Retinal pigment epithelial cell (primary cell): ENCODE measurements around the gene PTPRN.
A peak's percentile ranks its signal among the peaks of the same experiment; 100 is the strongest.

ENCODE experiments used
- DNase-seq: peaks from one replicate; pipeline ENCODE4 v3.0.0-alpha.2; 2010; ENCODE audit warnings: low read depth
- H3K4me3 ChIP-seq: 2 replicates; pipeline ENCODE4 v1.5.1; 2011; ENCODE audit warnings: mild to moderate bottlenecking, low read length, control low read depth, moderate library complexity
- TF ChIP-seq, protein P1 (sequence below): conservative IDR thresholded peaks from 2 replicates; pipeline ENCODE4 v1.5.1; 2011; ENCODE audit warnings: low read depth, low read length, control low read depth, inconsistent platforms

The PTPRN gene

DNA sequence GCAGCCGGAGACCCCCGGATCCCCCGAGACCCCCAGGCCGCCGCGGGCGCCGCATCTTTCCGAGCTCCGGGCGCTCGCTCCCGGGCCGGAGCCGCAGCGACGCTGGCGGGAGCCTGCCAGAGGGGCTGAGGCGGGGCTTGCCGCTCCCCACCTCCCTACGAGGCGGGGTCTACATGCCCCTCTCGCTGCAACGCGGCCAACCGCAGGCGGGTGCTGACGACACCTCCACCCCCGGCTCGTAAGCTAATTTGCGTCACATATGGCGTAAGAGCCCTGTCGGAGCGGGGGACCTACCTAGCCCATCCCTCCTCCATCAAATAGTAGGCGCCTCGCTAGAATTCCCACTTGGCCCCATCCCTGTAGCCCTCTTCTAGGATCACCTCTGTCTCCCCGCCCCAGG, at the start of gene PTPRN:
Gene PTPRN (minus strand): TSS at position 124 of the 400 bp plus-strand sequence. CDS start 69 bp downstream, at position 55.
- H3K4me3 ChIP-seq: peak within 1 kb of the TSS; percentile 22
- TF ChIP-seq, protein P1, sequence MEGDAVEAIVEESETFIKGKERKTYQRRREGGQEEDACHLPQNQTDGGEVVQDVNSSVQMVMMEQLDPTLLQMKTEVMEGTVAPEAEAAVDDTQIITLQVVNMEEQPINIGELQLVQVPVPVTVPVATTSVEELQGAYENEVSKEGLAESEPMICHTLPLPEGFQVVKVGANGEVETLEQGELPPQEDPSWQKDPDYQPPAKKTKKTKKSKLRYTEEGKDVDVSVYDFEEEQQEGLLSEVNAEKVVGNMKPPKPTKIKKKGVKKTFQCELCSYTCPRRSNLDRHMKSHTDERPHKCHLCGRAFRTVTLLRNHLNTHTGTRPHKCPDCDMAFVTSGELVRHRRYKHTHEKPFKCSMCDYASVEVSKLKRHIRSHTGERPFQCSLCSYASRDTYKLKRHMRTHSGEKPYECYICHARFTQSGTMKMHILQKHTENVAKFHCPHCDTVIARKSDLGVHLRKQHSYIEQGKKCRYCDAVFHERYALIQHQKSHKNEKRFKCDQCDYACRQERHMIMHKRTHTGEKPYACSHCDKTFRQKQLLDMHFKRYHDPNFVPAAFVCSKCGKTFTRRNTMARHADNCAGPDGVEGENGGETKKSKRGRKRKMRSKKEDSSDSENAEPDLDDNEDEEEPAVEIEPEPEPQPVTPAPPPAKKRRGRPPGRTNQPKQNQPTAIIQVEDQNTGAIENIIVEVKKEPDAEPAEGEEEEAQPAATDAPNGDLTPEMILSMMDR: no peak
- no peak for DNase-seq

DNA sequence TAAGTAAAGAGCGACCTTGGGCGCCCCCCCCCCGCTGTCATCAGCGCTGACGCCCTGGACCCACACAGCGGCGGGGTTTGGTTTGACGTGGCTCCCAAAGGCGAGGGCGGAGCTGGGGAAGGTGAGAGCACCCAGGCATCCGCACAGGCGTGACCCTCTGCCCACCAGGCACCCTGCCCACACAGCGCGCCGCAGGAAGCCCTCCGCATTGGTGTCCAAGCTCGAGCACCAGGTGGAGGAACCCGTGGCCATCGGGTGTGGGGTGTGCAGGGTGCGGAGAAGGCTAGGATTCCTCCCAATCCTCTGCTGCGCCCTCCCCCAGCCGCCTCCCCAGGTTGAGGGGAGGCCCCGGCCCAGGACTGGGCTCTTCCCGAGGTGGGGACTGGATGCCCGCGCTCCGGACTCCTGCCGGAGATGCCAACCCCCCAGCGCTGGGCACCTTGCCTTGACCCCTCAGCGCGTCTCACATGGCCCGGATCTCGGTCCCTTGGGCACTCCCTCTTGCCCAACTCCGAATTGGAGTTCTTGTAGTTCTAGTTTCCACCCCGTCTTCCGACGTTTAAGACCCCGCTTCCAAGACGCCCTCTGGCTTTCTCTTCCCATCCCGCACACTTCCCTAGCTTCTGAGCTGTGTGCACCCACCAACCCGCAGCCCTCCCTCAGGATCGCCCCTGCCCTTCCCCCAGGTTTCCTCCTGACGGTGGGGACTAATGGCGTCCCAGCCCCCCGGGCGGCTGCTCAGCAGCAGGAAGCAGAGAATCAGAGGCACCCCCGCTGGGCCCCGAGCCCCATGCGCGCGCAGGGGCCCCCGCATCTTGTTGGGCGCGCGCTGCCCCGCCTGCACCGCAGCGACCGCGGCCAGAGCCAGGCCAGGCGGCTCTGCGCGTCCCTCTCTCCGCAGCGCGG, 49.2 kb upstream of the PTPRN start:
- TF ChIP-seq, protein P1: no peak
- no peak for DNase-seq
- H3K4me3 ChIP-seq: no peak overlapping the region

DNA sequence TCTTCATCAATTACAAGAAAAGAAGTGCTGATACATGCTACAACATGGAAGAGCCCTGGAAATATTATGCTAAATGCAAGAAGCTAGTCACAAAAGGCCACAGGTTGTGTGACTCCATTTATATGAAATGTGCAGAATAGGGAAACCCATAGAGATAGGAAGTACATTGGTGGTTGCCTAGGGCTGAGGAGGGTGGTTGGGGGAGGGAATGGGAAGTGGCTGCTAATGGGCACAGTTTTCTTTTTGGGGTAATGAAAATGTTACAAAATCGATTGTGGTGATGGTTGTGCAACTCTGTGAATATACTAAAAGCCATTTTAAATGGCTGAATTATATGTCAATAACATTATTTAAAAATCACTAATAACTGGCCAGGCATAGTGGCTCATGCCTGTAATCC, 47.6 kb upstream of the PTPRN start:
- H3K4me3 ChIP-seq: no peak overlapping the region
- DNase-seq: no peak
- TF ChIP-seq, protein P1: no peak

DNA sequence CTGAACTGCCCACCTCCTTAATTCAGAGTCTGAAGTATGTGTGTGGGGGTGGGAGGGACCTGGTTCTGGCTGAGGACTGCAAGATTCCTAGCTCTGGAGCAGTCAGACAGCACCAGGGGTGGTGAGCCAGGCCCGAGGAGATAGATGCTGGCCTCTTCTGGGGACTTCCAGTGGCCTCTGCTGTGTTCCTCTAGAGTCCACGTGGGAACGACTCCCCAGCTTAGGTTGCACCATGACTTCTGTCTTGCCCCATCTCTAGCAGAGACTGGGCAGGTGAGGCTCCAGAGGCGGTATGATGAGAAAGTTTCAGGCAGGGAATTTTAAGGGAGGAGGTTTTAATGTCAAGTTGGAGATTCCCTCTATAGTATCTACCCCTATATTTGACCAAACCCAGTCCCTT, 45.4 kb upstream of the PTPRN start:
- H3K4me3 ChIP-seq: no peak overlapping the region
- no peak for DNase-seq
- TF ChIP-seq, protein P1: no peak

DNA sequence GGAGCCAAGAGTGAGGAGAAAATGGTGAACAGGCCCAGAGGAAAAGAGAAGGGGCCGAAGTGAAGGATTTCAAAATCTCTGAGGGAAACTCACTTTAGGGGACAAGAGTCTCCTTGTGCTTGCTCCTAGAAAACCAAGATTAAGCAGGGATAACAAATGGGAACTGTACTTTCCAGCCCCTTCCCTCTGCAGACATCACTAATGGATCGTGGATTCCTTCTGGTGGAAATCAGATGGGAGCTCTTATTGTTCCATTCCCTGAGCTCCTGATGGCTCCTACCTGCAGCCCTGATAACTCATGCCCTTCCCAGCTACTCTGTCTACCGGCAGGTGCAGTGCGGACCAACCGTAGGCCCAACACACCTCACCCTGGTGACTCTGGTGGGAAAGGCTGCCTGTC, 43.9 kb upstream of the PTPRN start:
- TF ChIP-seq, protein P1: no peak
- H3K4me3 ChIP-seq: no peak overlapping the region
- no peak for DNase-seq

DNA sequence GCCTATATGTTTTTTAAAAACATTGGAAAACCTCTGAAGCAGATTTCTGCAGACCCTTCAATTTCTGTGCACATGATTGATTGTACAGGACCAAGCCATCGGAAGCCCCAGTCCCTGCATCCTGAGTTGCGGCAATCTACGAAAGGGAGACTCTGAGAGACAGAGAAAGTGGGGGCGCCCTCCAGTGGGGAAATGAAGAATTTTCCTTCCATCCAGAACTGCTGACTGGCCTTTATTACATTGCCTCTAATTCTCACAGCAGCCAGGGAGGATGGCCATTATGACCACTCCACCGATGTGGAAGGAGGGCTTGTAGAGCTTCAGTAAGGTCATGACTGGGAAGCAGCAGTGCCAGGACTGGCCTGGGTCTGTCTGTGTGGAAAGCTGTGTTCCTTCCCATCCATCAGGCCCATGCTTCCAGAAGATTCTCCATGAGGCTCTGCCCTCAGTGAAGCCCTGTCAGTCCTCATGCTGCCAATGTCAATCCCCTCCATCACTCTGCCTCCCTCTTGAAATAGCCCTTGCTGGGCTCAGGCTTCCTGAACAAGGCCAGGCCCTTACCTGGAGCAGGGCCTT, 43.3 kb upstream of the PTPRN start:
- DNase-seq: no peak
- H3K4me3 ChIP-seq: no peak overlapping the region
- TF ChIP-seq, protein P1: peak; percentile 71

DNA sequence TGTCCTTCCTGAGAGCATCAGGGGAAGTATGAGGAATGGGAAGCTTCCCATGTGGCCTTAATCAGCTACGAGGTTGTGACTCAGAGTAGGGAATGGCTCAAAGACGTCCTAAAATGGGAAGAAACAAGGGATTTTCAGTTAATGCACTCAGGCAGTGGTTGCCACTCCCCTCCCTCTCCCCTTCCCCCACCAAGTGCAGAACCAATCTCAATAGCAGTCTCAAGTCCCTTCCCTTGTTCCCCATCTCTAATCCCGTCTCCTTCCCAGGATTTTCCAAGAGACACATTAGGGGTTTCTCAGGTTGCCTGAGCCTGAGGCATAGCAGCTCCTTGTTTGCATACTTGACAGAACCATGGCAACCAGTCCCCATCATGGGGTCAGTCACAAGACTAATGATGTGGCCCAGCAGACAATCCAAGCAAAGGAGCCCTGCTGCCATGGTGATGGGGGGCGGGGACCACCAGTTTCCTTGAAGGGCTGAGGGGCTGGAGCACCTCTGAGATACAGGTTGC, 41.6 kb upstream of the PTPRN start:
- no peak for DNase-seq
- TF ChIP-seq, protein P1: no peak
- H3K4me3 ChIP-seq: no peak overlapping the region
